HuH-7 (cell line): ENCODE results near the gene ANGPTL2.

Experiments
- DNase-seq: peaks from one replicate; pipeline ENCODE4 v3.0.0; 2011; ENCODE audit warnings: low spot score

ANGPTL2 gene

GRCh38 chr9:127136880-127137639 is 14.6 kb upstream of the ANGPTL2 start:
- DNase-seq: no peak

- no peak for DNase-seq
These were observed 13.8 kb upstream of the ANGPTL2 start for GRCh38 chr9:127136081-127136879.

- no peak for DNase-seq
These were observed 12.8 kb upstream of the ANGPTL2 start for GRCh38 chr9:127135056-127135745.

- no peak for DNase-seq
These were observed 11.3 kb upstream of the ANGPTL2 start for GRCh38 chr9:127133739-127134167.

GRCh38 chr9:127132921-127133647 is 10.6 kb upstream of the ANGPTL2 start:
- DNase-seq: no peak

GRCh38 chr9:127132375-127132774 is 9.9 kb upstream of the ANGPTL2 start:
- no peak for DNase-seq

- DNase-seq: no peak
These were observed 9.4 kb upstream of the ANGPTL2 start for GRCh38 chr9:127131871-127132270.

GRCh38 chr9:127130661-127131538 is 8.5 kb upstream of the ANGPTL2 start:
- no peak for DNase-seq

GRCh38 chr9:127130235-127130634 is 7.8 kb upstream of the ANGPTL2 start:
- no peak for DNase-seq

- DNase-seq: no peak
These were observed 7.3 kb upstream of the ANGPTL2 start for GRCh38 chr9:127129718-127130085.

- DNase-seq: no peak
These were observed 6.8 kb upstream of the ANGPTL2 start for GRCh38 chr9:127129073-127129717.

- DNase-seq: no peak
These were observed 6.1 kb upstream of the ANGPTL2 start for GRCh38 chr9:127128341-127129072.

GRCh38 chr9:127126971-127127370 is 4.5 kb upstream of the ANGPTL2 start:
- no peak for DNase-seq

- DNase-seq: no peak
These were observed 2.4 kb upstream of the ANGPTL2 start for GRCh38 chr9:127124792-127125191.

GRCh38 chr9:127124111-127124531 is 1.7 kb upstream of the ANGPTL2 start:
- DNase-seq: no peak

GRCh38 chr9:127123064-127123890 is 842 bp upstream of the ANGPTL2 start:
- no peak for DNase-seq

GRCh38 chr9:127121628-127122175 is 733 bp downstream of the ANGPTL2 start:
- no peak for DNase-seq

GRCh38 chr9:127119320-127119709 is 3.1 kb downstream of the ANGPTL2 start:
- DNase-seq: no peak
